Stimulated activated CD8-positive, alpha-beta memory T cell treated with anti-CD3 and anti-CD28 coated beads, Interleukin-4, amount 100 ng/mL, for 1 hour (primary cell): ENCODE measurements around the gene PNLDC1.
"Not testable (repeated sequence)": the region's sequence is repeated elsewhere in the genome, so short reads cannot be mapped to it uniquely, and the experiment has no call there.

ENCODE experiments used
- DNase-seq, 2 donors: peaks; one replicate each; pipeline ENCODE4 v3.0.0-alpha.2; 2020; ENCODE audit warnings: low read depth in 2 of 2, low spot score in 1 of 2

PNLDC1 gene

DNA sequence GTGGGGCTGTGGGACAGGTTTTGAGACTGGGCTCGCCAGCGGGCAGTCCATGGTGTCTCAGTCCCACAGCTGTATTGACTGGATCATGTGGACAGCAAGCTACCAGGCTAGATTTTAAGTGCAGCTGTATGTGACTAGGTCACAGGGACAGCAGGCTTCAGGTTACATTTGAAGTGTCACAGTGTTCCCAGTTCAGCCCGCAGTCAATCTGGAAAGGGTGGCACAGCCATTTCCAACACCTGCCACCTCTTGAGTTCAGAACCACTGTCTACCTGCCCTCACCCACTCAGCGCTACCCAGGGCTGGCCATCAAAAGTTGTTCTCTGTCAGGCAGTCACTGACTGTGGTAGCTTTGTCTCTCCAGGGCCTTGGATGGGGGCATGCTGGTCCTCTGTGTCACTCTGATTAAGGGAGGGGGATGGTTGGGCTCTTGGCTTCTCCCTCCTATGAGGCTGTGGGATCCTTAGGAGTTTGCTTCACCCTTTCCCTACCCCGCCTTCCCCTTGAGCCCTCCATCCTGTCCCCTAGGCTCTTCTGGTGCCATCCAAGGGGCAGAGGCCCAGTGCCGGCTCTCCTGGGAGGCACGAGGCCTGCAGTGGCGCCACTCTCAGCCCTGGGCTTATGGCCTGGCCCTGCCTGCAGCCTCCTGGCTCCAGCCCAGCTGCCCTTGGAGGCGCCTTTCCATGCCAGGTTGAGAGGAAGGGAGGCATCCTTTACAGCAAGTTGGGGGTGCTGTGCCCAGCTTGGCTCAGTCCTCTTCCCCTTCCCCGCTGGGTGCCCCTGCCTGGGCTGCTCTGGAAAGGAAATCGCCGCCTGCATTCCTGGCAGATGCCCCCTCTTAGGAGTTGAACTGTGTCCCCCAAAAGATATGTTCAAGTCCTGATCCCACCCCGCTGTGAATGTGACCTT lies 44.9 kb downstream of the PNLDC1 start:
- no peak for DNase-seq

GRCh38 chr6:159848552-159848951 lies 48.5 kb downstream of the PNLDC1 start:
- not testable (repeated sequence) for DNase-seq

GRCh38 chr6:159849851-159850250 lies 49.8 kb downstream of the PNLDC1 start:
- not testable (repeated sequence) for DNase-seq

DNA sequence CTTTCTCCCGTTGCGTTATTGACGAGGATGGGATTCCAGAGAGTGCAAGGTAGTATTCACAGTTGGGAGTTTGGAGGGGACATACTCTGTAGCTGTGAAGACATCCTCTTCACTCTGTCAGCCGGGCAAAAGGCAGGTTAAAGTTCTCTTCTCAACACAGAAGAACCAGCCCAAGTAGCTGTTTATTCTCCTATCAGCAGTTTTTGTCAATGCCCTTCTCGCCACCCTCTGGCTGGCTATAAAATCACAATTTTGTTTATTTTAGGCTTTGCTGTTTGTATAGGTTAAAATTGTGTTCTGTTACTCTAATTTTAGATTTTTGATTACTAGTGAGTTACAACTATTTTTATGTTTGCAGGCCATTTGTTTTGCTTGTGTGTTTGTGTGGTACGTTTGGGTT lies 52.8 kb downstream of the PNLDC1 start:
- no peak for DNase-seq

- no peak for DNase-seq
These were observed 53.7 kb downstream of the PNLDC1 start for GRCh38 chr6:159853754-159854153.

DNA sequence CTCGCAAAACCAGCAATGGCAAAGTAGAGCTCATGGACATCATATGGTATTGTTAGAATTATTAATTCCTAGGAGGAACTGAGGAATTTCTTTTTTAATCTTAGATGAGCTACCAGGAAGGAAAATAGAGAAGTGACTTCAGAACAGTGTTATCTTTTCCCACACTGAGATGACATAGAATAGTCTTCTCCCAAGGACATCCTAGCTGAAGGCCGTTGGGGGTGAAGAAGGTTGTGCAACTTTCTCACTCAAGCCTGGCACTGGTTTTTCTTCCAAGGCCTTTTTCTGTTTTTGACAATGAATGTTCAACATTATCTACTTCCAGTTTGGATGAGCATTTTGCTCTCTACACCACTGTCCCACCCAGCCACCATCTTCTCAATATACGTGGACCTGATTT lies 54.9 kb downstream of the PNLDC1 start:
- DNase-seq: no peak

DNA sequence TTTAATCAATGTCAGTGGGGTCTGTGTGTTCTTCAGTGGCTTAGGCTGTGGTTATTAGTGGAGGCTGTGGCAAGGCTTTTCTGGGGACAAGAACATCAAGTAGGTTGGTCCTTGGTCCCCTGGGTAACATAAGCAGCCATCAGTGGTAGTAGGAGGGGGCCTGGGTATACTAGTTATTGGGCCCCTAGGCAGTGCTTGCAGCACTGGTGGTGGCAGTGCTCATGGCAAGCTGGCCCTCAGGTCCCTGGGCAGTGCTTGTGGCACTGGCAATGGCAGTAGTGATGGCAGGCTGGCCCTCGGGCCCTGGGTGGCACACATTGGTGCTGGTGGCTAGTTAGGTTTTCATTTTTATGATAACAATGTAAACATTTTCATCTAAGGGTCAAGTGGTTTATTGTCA lies 58.2 kb downstream of the PNLDC1 start:
- no peak for DNase-seq

DNA sequence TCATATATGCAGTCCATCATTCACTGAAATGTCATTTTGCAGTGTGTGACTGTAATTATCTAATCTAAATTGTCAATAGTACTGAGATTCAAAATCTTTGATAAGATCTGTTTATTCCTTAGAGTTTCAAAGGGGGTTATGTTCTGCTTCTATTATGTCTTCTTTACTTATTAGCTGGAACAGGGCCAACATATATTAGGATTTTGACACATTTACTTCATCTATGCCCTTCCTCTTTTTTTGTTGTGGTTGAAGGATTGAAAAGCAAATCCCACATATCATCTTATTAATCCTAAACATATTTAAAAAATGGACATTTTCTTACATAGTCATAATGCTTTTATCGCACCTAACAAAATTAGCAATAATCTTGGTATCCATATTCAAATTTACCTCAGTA lies 60.4 kb downstream of the PNLDC1 start:
- no peak for DNase-seq

DNA sequence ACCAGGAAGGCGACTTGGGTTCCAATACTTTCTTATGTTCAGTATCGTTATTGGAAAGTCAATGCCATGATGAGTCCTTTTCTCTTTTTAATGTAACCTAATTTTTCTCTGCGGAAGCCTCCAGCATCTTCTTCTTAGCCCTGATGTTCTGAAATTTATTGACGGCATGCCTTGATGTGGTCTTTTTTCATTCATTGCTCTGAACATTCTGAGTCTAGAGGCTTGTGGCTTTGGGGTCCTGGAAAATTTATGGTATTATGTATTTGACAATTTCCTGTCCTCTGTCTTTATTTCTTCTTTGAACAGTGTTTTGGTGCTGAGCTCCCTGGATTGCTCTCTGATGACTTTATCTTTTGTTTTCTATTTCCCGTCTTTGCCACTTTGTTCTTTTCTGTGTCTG lies 62.0 kb downstream of the PNLDC1 start:
- no peak for DNase-seq

DNA sequence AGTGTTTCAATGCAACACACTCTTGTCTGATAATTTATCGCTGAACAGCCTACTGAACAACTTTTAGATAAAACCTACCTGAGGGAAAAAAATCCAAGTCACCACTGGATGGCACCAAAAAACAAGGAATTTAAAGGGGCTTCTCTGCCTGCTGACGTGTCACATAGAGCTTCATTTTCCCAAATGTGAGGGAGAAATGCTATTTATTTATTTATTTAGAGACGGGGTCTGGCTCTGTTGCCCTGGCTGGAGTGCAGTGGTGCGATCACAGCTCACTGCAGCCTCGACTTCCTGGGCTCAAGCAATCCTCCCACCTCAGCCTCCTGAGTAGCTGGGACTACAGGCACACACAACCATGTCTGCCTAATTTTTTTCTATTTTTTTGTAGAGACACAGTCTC lies 63.3 kb downstream of the PNLDC1 start:
- not testable (repeated sequence) for DNase-seq

DNA sequence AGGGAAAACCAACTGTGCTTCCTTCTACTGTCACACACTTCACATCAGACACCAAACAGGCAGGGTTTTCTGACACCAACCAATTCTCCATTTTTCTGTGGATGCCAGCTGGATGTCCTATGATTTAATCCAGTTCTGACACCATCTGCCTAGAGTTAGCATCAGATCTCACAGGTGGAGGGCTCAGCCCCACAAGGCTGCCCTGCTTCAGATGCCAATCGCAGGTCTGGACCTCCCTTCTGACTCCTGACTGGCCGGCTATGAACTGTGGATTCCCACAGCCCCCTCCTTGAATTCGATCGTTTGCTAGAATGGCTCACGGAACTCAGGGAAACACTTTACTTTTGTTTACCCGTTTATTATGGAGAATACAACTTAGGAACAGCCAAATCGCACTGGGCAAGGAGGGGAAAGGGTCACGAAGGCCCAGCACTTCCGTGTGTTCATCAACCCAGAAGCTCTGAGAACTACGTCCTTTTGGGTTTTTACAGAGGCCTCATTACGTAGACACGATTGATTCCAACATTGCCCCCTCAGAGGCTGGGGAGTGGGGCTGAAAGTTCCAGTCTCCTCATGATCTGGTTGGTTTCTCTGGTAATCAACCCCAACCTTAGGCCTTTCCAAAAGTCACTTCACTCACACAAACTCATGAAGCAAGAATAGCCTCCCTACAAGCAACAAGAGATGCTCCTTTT lies 65.3 kb downstream of the PNLDC1 start:
- DNase-seq: no peak

DNA sequence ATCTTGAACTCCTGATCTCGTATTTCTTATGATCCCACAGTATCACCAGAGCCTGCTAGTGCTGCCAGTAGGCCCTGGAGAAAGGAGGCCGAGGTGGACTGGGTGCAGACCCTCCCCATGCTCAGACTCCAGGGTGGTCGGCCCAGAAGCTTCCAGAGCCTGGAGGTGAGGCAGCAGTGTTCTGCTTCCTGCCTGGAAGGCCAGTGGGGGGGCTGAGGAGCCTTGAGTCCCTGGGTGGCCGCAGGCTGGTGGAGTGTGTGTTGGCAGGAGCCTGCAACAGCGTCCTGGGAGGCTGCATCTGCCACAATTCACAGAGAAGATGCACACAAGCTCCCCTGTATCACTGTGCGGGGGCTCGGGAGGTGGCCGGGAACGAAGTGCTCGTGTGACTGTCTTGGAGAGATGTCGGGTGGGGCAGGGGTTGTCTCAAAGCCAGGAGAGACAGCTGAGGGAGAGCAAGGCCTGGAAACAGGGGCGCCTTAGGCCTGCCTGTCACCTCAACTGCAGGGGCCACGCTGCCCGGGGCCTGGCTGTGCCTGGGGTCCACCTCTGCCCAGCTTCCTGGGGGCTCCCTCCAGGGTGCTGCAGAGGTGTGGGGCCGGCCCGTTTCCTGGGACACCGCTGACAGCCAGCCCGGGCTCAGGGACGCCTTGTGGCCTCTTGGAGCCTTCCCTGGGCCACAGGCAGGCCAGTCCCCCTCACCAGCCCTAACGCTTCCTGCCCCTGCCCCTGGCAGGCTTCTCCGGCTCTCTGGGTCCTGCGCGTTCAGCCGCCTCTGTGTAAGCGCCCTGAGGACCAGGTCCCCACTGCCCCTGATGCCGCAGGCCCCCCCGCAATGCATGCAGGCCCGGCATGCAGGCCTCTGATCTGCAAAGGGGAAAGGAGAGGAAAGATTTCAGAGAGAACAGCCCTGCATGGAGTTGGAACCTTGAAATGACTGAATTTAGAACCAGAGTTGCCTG lies 66.5 kb downstream of the PNLDC1 start:
- no peak for DNase-seq
